ENCODE data around the gene HFM1.

The HFM1 gene

GRCh38 chr1:91261655-91262054 lies 143.0 kb downstream of the HFM1 start:
- DNase-seq (ENCODE audit: low read depth in 2 of 2) = no peak

- no peak for DNase-seq (ENCODE audit: low read depth in 2 of 2)
Observed at GRCh38 chr1:91245435-91245834, 159.2 kb downstream of the HFM1 start.

GRCh38 chr1:91244737-91245136 lies 159.9 kb downstream of the HFM1 start:
- no peak for DNase-seq (ENCODE audit: low read depth in 2 of 2)

- DNase-seq (ENCODE audit: low read depth in 2 of 2) = no peak
Observed at GRCh38 chr1:91243171-91243570, 161.5 kb downstream of the HFM1 start.

GRCh38 chr1:91234181-91234580 lies 170.5 kb downstream of the HFM1 start:
- DNase-seq (ENCODE audit: low read depth in 2 of 2) = no peak

GRCh38 chr1:91226741-91227140 lies 177.9 kb downstream of the HFM1 start:
- no peak for DNase-seq (ENCODE audit: low read depth in 2 of 2)

GRCh38 chr1:91224878-91225277 lies 179.8 kb downstream of the HFM1 start:
- no peak for DNase-seq (ENCODE audit: low read depth in 2 of 2)

- DNase-seq (ENCODE audit: low read depth in 2 of 2) = no peak
Observed at GRCh38 chr1:91221017-91221416, 183.6 kb downstream of the HFM1 start.

GRCh38 chr1:91217911-91218310 lies 186.7 kb downstream of the HFM1 start:
- DNase-seq (ENCODE audit: low read depth in 2 of 2) = no peak

All from fibroblast of skin of left biceps (primary cell).